HepG2 (cell line): ENCODE results near the gene JUND. TPM values are rescaled to one million over a fixed set of nuclear protein-coding genes. Genes with fewer than 3 reads are reported as not detected.
A peak's percentile ranks its signal among the peaks of the same experiment; 100 is the strongest.

Experiments used
- CENPBD1 ChIP-seq: sonication (generic); formaldehyde crosslinking; IDR thresholded peaks from 2 replicates; pipeline ENCODE4 v1.8.0; 2022; ENCODE audit warnings: missing genetic modification reagents, low read depth, mild to moderate bottlenecking, borderline replicate concordance
- CERS6 ChIP-seq: sonication (generic); formaldehyde crosslinking; IDR thresholded peaks from 2 replicates; pipeline ENCODE4 v1.5.0; 2020; ENCODE audit warnings: missing genetic modification reagents
- CSRNP2 ChIP-seq: sonication (generic); formaldehyde crosslinking; conservative IDR thresholded peaks from 2 replicates; pipeline ENCODE4 v1.8.0; 2022; ENCODE audit warnings: low read depth, missing genetic modification reagents
- E2F2 ChIP-seq: sonication (generic); formaldehyde crosslinking; IDR thresholded peaks from 2 replicates; pipeline ENCODE4 v1.4.0; 2020; ENCODE audit warnings: missing genetic modification reagents, borderline replicate concordance
- FLYWCH1 ChIP-seq: sonication (generic); formaldehyde crosslinking; IDR thresholded peaks from 2 replicates; pipeline ENCODE4 v1.8.1; 2023; ENCODE audit warnings: mild to moderate bottlenecking, missing genetic modification reagents
- HES4 ChIP-seq: sonication (generic); formaldehyde crosslinking; IDR thresholded peaks from 2 replicates; pipeline ENCODE4 v1.9.0; 2021; ENCODE audit warnings: mild to moderate bottlenecking, missing genetic modification reagents, borderline replicate concordance
- HOXA3 ChIP-seq: sonication (generic); formaldehyde crosslinking; IDR thresholded peaks from 2 replicates; pipeline ENCODE4 v1.5.0; 2020; ENCODE audit warnings: missing genetic modification reagents
- HOXA9 ChIP-seq: sonication (generic); formaldehyde crosslinking; IDR thresholded peaks from 2 replicates; pipeline ENCODE4 v1.8.1; 2022; ENCODE audit warnings: missing genetic modification reagents, mild to moderate bottlenecking, moderate library complexity, borderline replicate concordance
- JUNB ChIP-seq: sonication (generic); formaldehyde crosslinking; IDR thresholded peaks from 2 replicates; pipeline ENCODE4 v1.8.0; 2022; ENCODE audit warnings: missing genetic modification reagents, mild to moderate bottlenecking, borderline replicate concordance
- MEIS1 ChIP-seq: sonication (generic); formaldehyde crosslinking; IDR thresholded peaks from 2 replicates; pipeline ENCODE4 v1.9.0; 2021; ENCODE audit warnings: mild to moderate bottlenecking, missing genetic modification reagents, moderate library complexity, borderline replicate concordance
- MTA1 ChIP-seq: sonication (generic); formaldehyde crosslinking; IDR thresholded peaks from 2 replicates; pipeline ENCODE4 v1.4.0; 2020; ENCODE audit warnings: missing genetic modification reagents, mild to moderate bottlenecking, borderline replicate concordance
- NONO ChIP-seq, 2 experiments: fragments of 450-650 bp in 1 of 2; sonication (generic) in 1 of 2; formaldehyde crosslinking in 1 of 2; IDR thresholded peaks in 1 of 2; conservative IDR thresholded peaks in 1 of 2; 2 replicates each; pipeline versions ENCODE4 v1.6.1 to v1.8.0; 2017 to 2022; ENCODE audit warnings: mild to moderate bottlenecking in 1 of 2, missing genetic modification reagents in 1 of 2, moderate library complexity in 1 of 2
- SALL2 ChIP-seq: sonication (generic); formaldehyde crosslinking; IDR thresholded peaks from 2 replicates; pipeline ENCODE4 v1.8.1; 2023; ENCODE audit warnings: mild to moderate bottlenecking, missing genetic modification reagents, inconsistent platforms
- ZMAT5 ChIP-seq: sonication (generic); formaldehyde crosslinking; IDR thresholded peaks from 2 replicates; pipeline ENCODE4 v1.5.0; 2020; ENCODE audit warnings: mild to moderate bottlenecking, low read depth, missing genetic modification reagents, borderline replicate concordance
- ZNF205 ChIP-seq: IDR thresholded peaks from 2 replicates; pipeline ENCODE4 v1.6.1; 2018; ENCODE audit warnings: missing biosample characterization, missing genetic modification reagents
- ZNF225 ChIP-seq: sonication (generic); formaldehyde crosslinking; IDR thresholded peaks from 2 replicates; pipeline ENCODE4 v1.4.0; 2020; ENCODE audit warnings: mild to moderate bottlenecking, missing genetic modification reagents
- ZNF556 ChIP-seq: sonication (generic); formaldehyde crosslinking; IDR thresholded peaks from 2 replicates; pipeline ENCODE4 v1.4.0; 2020; ENCODE audit warnings: mild to moderate bottlenecking, missing genetic modification reagents, borderline replicate concordance
- ZNF563 ChIP-seq: sonication (generic); formaldehyde crosslinking; IDR thresholded peaks from 2 replicates; pipeline ENCODE4 v1.8.0; 2022; ENCODE audit warnings: mild to moderate bottlenecking, moderate library complexity, missing genetic modification reagents
- ZNF589 ChIP-seq: sonication (generic); formaldehyde crosslinking; conservative IDR thresholded peaks from 2 replicates; pipeline ENCODE4 v1.8.0; 2022; ENCODE audit warnings: mild to moderate bottlenecking, moderate library complexity, missing genetic modification reagents
- ZNF737 ChIP-seq: sonication (generic); formaldehyde crosslinking; IDR thresholded peaks from 2 replicates; pipeline ENCODE4 v1.5.0; 2020; ENCODE audit warnings: missing genetic modification reagents, mild to moderate bottlenecking, borderline replicate concordance
- polyA plus RNA-seq, 8 experiments: library from polyadenylated mRNA; depleted of rRNA in 3 of 8; stranded (reverse) in 7 of 8; unstranded in 1 of 8; fragments of >200 nt; fragmentation: Illumina TruSeq in 4 of 8; extraction: Trizol in 4 of 8; gene quantifications; 2 replicates each; pipeline versions ENCODE4 v1.2.1 to v1.2.3, GENCODE V29; 2011 to 2016; ENCODE audit warnings: low read depth in 4 of 8, missing spikeins in 1 of 8, mixed read lengths in 1 of 8; ENCODE audit not compliant: insufficient read depth in 1 of 8
- total RNA-seq, 5 experiments: library from RNA; depleted of rRNA; stranded (reverse); fragments of >200 nt; fragmentation: Illumina TruSeq; extraction: Trizol; gene quantifications; 2 replicates each; pipeline ENCODE4 v1.2.3, GENCODE V29; 2016; ENCODE audit warnings: low read depth in 1 of 5
- TF ChIP-seq, protein P1 (sequence below): fragments of 450-650 bp; IDR thresholded peaks from 2 replicates; pipeline ENCODE4 v1.6.1; 2017; ENCODE audit warnings: mild to moderate bottlenecking

Gene JUND
- total and polyA plus RNA-seq, 2 of the 13 experiments (the other 11 are each of a cell fraction or from before 2014, with no cell fraction given) = 41.2 to 59.8 TPM

- TF ChIP-seq JUNB (CRISPR knock-in tag) (peak; percentile 53; the same call in 1 of the 2 replicates), E2F2 (CRISPR knock-in tag) (no peak; the same call in 1 of the 2 replicates), MEIS1 (CRISPR knock-in tag) (peak; percentile 78; the same call in 1 of the 2 replicates), HOXA9 (CRISPR knock-in tag) (peak; percentile 92; the same call in 1 of the 2 replicates), CERS6 (CRISPR knock-in tag) (peak; percentile 30; the same call in 1 of the 2 replicates), ZNF205 (CRISPR knock-in tag) (peak; percentile 84; the same call in 1 of the 2 replicates), HES4 (CRISPR knock-in tag) (peak; percentile 86), ZNF556 (CRISPR knock-in tag) (peak; percentile 48), ZNF563 (CRISPR knock-in tag) (peak; percentile 95), ZMAT5 (no peak), FLYWCH1 (CRISPR knock-in tag) (no peak), SALL2 (CRISPR knock-in tag) (peak; percentile 76), HOXA3 (CRISPR knock-in tag) (peak; percentile 62), MTA1 (peak; percentile 36; the same call in 1 of the 2 replicates), CSRNP2 (no peak), CENPBD1 (0 out of 2 replicates have a peak, but pooled peaks have one; percentile 60), ZNF589 (CRISPR knock-in tag) (peak; percentile 83), ZNF225 (peak; percentile 86; the same call in 1 of the 2 replicates), ZNF737 (CRISPR knock-in tag) (0 out of 2 replicates have a peak, but pooled peaks have one; percentile 80), NONO (IDR thresholded peaks at IDR 0.05) (no peak), NONO (CRISPR knock-in tag; conservative IDR thresholded peaks at IDR 0.05) (0 out of 2 replicates have a peak, but pooled peaks have one; percentile 28)
- TF ChIP-seq, protein P1, sequence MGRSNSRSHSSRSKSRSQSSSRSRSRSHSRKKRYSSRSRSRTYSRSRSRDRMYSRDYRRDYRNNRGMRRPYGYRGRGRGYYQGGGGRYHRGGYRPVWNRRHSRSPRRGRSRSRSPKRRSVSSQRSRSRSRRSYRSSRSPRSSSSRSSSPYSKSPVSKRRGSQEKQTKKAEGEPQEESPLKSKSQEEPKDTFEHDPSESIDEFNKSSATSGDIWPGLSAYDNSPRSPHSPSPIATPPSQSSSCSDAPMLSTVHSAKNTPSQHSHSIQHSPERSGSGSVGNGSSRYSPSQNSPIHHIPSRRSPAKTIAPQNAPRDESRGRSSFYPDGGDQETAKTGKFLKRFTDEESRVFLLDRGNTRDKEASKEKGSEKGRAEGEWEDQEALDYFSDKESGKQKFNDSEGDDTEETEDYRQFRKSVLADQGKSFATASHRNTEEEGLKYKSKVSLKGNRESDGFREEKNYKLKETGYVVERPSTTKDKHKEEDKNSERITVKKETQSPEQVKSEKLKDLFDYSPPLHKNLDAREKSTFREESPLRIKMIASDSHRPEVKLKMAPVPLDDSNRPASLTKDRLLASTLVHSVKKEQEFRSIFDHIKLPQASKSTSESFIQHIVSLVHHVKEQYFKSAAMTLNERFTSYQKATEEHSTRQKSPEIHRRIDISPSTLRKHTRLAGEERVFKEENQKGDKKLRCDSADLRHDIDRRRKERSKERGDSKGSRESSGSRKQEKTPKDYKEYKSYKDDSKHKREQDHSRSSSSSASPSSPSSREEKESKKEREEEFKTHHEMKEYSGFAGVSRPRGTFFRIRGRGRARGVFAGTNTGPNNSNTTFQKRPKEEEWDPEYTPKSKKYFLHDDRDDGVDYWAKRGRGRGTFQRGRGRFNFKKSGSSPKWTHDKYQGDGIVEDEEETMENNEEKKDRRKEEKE = no peak
Measured at GRCh38 chr19:18233224-18233825, 48.1 kb downstream of the JUND start (continued).
